ENCODE measurements around the gene DUSP7. TPM values are rescaled to one million over a fixed set of nuclear protein-coding genes. Genes with fewer than 3 reads are reported as not detected.

The DUSP7 gene
- total RNA-seq, 1 donor from 2014 or later, result 30.3 TPM

- no peaks in the 10 kb centered on the region for H3K9me3 Mint-ChIP-seq
- DNase-seq (ENCODE audit: low spot score), result no peak
- no peak overlapping the region for H3K27ac Mint-ChIP-seq
- H3K4me1 Mint-ChIP-seq (ENCODE audit: low read depth), result no peaks in the 10 kb centered on the region
- H3K4me3 Mint-ChIP-seq (ENCODE audit: low read depth), result no peak overlapping the region
- H3K36me3 Mint-ChIP-seq (ENCODE audit: low read depth), result no peaks in the 10 kb centered on the region
- H3K27me3 Mint-ChIP-seq (ENCODE audit: low read depth), result peaks cover 3% of the 10 kb centered on the region
- intact Hi-C loops (cut with micrococcal nuclease), result no loop called here
These were observed 33.9 kb downstream of the DUSP7 start for GRCh38 chr3:52022323-52023100.

- Mint-ChIP-seq H3K4me3 (ENCODE audit: low read depth) (no peak overlapping the region), H3K9me3 (no peaks in the 10 kb centered on the region), H3K27ac (no peak overlapping the region), H3K4me1 (ENCODE audit: low read depth) (no peaks in the 10 kb centered on the region), H3K27me3 (ENCODE audit: low read depth) (peaks cover 3% of the 10 kb centered on the region), H3K36me3 (ENCODE audit: low read depth) (no peaks in the 10 kb centered on the region)
- no peak for DNase-seq (ENCODE audit: low spot score)
- intact Hi-C loops (cut with micrococcal nuclease), result no loop called here
These were observed 34.7 kb downstream of the DUSP7 start for GRCh38 chr3:52021489-52022268.

- intact Hi-C loops (cut with micrococcal nuclease), result no loop called here
- Mint-ChIP-seq H3K27ac (no peak overlapping the region), H3K4me1 (ENCODE audit: low read depth) (no peaks in the 10 kb centered on the region), H3K36me3 (ENCODE audit: low read depth) (no peaks in the 10 kb centered on the region), H3K27me3 (ENCODE audit: low read depth) (no peaks in the 10 kb centered on the region), H3K9me3 (no peaks in the 10 kb centered on the region), H3K4me3 (ENCODE audit: low read depth) (no peak overlapping the region)
- no peak for DNase-seq (ENCODE audit: low spot score)
These were observed 35.6 kb downstream of the DUSP7 start for GRCh38 chr3:52020796-52021195.

GRCh38 chr3:52019352-52020080 is 36.9 kb downstream of the DUSP7 start:
- H3K4me1 Mint-ChIP-seq (ENCODE audit: low read depth), result no peaks in the 10 kb centered on the region
- no peak overlapping the region for H3K4me3 Mint-ChIP-seq (ENCODE audit: low read depth)
- H3K27me3 Mint-ChIP-seq (ENCODE audit: low read depth), result no peaks in the 10 kb centered on the region
- H3K27ac Mint-ChIP-seq, result no peak overlapping the region
- intact Hi-C loops (cut with micrococcal nuclease), result no loop called here
- H3K36me3 Mint-ChIP-seq (ENCODE audit: low read depth), result no peaks in the 10 kb centered on the region
- H3K9me3 Mint-ChIP-seq, result no peaks in the 10 kb centered on the region
- no peak for DNase-seq (ENCODE audit: low spot score)

- no peaks in the 10 kb centered on the region for H3K27me3 Mint-ChIP-seq (ENCODE audit: low read depth)
These were observed 37.9 kb downstream of the DUSP7 start for GRCh38 chr3:52018319-52019000.

GRCh38 chr3:52017586-52017985 is 38.8 kb downstream of the DUSP7 start:
- intact Hi-C loops (cut with micrococcal nuclease), result no loop called here
- Mint-ChIP-seq H3K4me1 (ENCODE audit: low read depth) (no peaks in the 10 kb centered on the region), H3K4me3 (ENCODE audit: low read depth) (no peak overlapping the region), H3K9me3 (no peaks in the 10 kb centered on the region), H3K27me3 (ENCODE audit: low read depth) (no peaks in the 10 kb centered on the region), H3K27ac (no peak overlapping the region), H3K36me3 (ENCODE audit: low read depth) (no peaks in the 10 kb centered on the region)
- DNase-seq (ENCODE audit: low spot score), result no peak

More at GRCh38 chr3:52018319-52019000, 37.9 kb downstream of the DUSP7 start:
- Mint-ChIP-seq H3K36me3 (ENCODE audit: low read depth) (no peaks in the 10 kb centered on the region), H3K4me1 (ENCODE audit: low read depth) (no peaks in the 10 kb centered on the region), H3K4me3 (ENCODE audit: low read depth) (no peak overlapping the region), H3K27ac (no peak overlapping the region), H3K9me3 (no peaks in the 10 kb centered on the region)
- DNase-seq (ENCODE audit: low spot score), result no peak
- intact Hi-C loops (cut with micrococcal nuclease), result no loop called here

- no peak for DNase-seq (ENCODE audit: low spot score)
These were observed 40.7 kb downstream of the DUSP7 start for GRCh38 chr3:52015438-52016228.

GRCh38 chr3:52014613-52015012 is 41.8 kb downstream of the DUSP7 start:
- no peak overlapping the region for H3K27ac Mint-ChIP-seq
- H3K4me3 Mint-ChIP-seq (ENCODE audit: low read depth), result no peak overlapping the region
- H3K9me3 Mint-ChIP-seq, result no peaks in the 10 kb centered on the region
- H3K4me1 Mint-ChIP-seq (ENCODE audit: low read depth), result no peaks in the 10 kb centered on the region
- H3K36me3 Mint-ChIP-seq (ENCODE audit: low read depth), result no peaks in the 10 kb centered on the region
- peaks cover 4% of the 10 kb centered on the region for H3K27me3 Mint-ChIP-seq (ENCODE audit: low read depth)
- DNase-seq (ENCODE audit: low spot score), result no peak
- intact Hi-C loops (cut with micrococcal nuclease), result no loop called here

More at GRCh38 chr3:52015438-52016228, 40.7 kb downstream of the DUSP7 start:
- H3K36me3 Mint-ChIP-seq (ENCODE audit: low read depth), result no peaks in the 10 kb centered on the region
- H3K9me3 Mint-ChIP-seq, result no peaks in the 10 kb centered on the region
- H3K4me3 Mint-ChIP-seq (ENCODE audit: low read depth), result no peak overlapping the region
- no peaks in the 10 kb centered on the region for H3K4me1 Mint-ChIP-seq (ENCODE audit: low read depth)
- peaks cover 2% of the 10 kb centered on the region for H3K27me3 Mint-ChIP-seq (ENCODE audit: low read depth)
- no peak overlapping the region for H3K27ac Mint-ChIP-seq
- intact Hi-C loops (cut with micrococcal nuclease), result no loop called here

- Mint-ChIP-seq H3K27ac (no peak overlapping the region), H3K4me3 (ENCODE audit: low read depth) (no peak overlapping the region), H3K9me3 (no peaks in the 10 kb centered on the region), H3K36me3 (ENCODE audit: low read depth) (no peaks in the 10 kb centered on the region), H3K4me1 (ENCODE audit: low read depth) (no peaks in the 10 kb centered on the region), H3K27me3 (ENCODE audit: low read depth) (peaks cover 4% of the 10 kb centered on the region)
- DNase-seq (ENCODE audit: low spot score), result no peak
- intact Hi-C loops (cut with micrococcal nuclease), result no loop called here
These were observed 42.4 kb downstream of the DUSP7 start for GRCh38 chr3:52013802-52014598.

GRCh38 chr3:52012699-52013098 is 43.7 kb downstream of the DUSP7 start:
- Mint-ChIP-seq H3K4me1 (ENCODE audit: low read depth) (no peaks in the 10 kb centered on the region), H3K9me3 (no peaks in the 10 kb centered on the region), H3K27me3 (ENCODE audit: low read depth) (peaks cover 4% of the 10 kb centered on the region), H3K36me3 (ENCODE audit: low read depth) (no peaks in the 10 kb centered on the region), H3K4me3 (ENCODE audit: low read depth) (no peak overlapping the region), H3K27ac (no peak overlapping the region)
- intact Hi-C loops (cut with micrococcal nuclease), result no loop called here
- DNase-seq (ENCODE audit: low spot score), result no peak

- intact Hi-C loops (cut with micrococcal nuclease), result no loop called here
- Mint-ChIP-seq H3K27ac (no peak overlapping the region), H3K27me3 (ENCODE audit: low read depth) (peaks cover 4% of the 10 kb centered on the region), H3K36me3 (ENCODE audit: low read depth) (no peaks in the 10 kb centered on the region), H3K4me3 (ENCODE audit: low read depth) (no peak overlapping the region), H3K9me3 (no peaks in the 10 kb centered on the region), H3K4me1 (ENCODE audit: low read depth) (peaks cover 8% of the 10 kb centered on the region)
- DNase-seq (ENCODE audit: low spot score), result no peak
These were observed 45.9 kb downstream of the DUSP7 start for GRCh38 chr3:52010431-52010830.

Data from activated T-helper 2 cell treated with anti-CD3 and anti-CD28 coated beads, Interferon-gamma antibody, Interleukin-2, Interleukin-4, amounts not matched to agents 10 μg/mL and 5 μg/mL and 100 μg/mL, durations not matched to agents 14 hours and 24 hours and 36 hours (primary cell).